ENCODE results near the gene SLC18A2. TPM values are rescaled to one million over a fixed set of nuclear protein-coding genes. Genes with fewer than 3 reads are reported as not detected.

The SLC18A2 gene
- total and polyA plus RNA-seq, 2 of the 8 experiments (the other 6 are each of a cell fraction or from before 2014, with no cell fraction given), result 6.5 to 7.0 TPM

DNA sequence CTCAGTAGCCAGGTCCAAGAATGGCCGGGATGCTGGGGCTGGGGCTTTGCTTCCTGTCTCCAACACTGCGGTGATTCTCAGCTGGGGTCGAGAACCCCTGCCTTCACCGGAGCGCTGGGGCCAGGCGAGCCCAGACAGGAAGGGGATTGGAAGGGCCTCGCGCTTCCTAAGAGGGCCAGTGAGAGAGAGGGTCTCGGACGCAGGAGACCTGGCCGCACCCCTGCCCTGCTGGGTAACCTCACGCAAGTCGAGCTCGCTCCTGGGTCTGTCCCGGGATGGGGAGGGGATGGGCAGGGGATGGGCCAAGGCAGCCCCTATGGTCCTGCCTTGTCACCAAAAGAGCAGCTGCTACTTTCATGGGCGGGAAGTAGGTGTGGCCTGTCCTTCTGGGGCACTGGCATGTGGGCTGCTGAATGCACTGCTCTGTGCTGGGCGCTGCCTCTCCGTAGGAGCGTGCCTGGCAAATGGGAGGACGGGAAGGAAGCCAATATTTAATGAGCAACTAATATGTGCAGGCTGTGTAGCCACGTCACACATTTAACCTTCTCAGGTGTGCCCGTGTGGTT lies 23.6 kb upstream of the SLC18A2 start:
- no peak overlapping the region for H3K9ac ChIP-seq (replicated peaks in 1 of 4; ENCODE audit: extremely low read depth in 1 of 4, low read depth in 3 of 4, low read length in 3 of 4)

More for the DNA sequence above, 23.6 kb upstream of the SLC18A2 start:
- H2AFZ ChIP-seq (ENCODE audit: low read length), result peak overlapping the region; percentile 67
- H2BK20ac ChIP-seq (ENCODE audit: low read length), result peak overlapping the region; percentile 80; the same call in 1 of the 2 replicates
- H3K18ac ChIP-seq (ENCODE audit: extremely low read depth, low read length), result peak overlapping the region; percentile 85
- peak overlapping the region; percentile 72 to 100 for H3K4me2 ChIP-seq (ENCODE audit: insufficient read depth in 1 of 2, low read depth in 2 of 2, low read length in 2 of 2)
- H4K20me1 ChIP-seq (replicated peaks in 1 of 2; ENCODE audit: control insufficient read depth in 1 of 2, insufficient read depth in 2 of 2, low read length in 2 of 2), result peaks cover 0 to 1% of the 10 kb centered on the region in 2 experiments
- H4K5ac ChIP-seq (ENCODE audit: insufficient read length, low read depth, low read length), result peak overlapping the region; percentile 71
- H3K79me2 ChIP-seq (ENCODE audit: control insufficient read depth in 1 of 2, insufficient read depth in 2 of 2, low read length in 2 of 2), result no peaks in the 10 kb centered on the region
- H3K9me3 ChIP-seq (ENCODE audit: insufficient read depth in 2 of 2, low read depth in 1 of 2, low read length in 1 of 2), result 0 out of 4 replicates have a peak, but pooled peaks cover 0 to 3% of the 10 kb centered on the region in 2 experiments
- no peak overlapping the region for H3K14ac ChIP-seq (ENCODE audit: insufficient read length)
- H4K91ac ChIP-seq (replicated peaks; ENCODE audit: insufficient read length, low read length), result no peak overlapping the region
- WGBS, 2 experiments (ENCODE audit: extremely low coverage in 1 of 2, insufficient coverage in 1 of 2, insufficient read length in 1 of 2, insufficient replicate concordance in 2 of 2, low coverage in 1 of 2, low lambda C conversion rate in 2 of 2, missing lambda C conversion rate in 1 of 2), result 20% methylated on average over 22 of the region's 22 CpGs; no CpG with 5 or more reads in 1 of the 2 experiments
- H3K27ac ChIP-seq (ENCODE audit: low read depth, low read length), result no peak overlapping the region
- H3K23ac ChIP-seq (ENCODE audit: insufficient read length), result no peak overlapping the region
- peak overlapping the region; percentile 29 to 81 (median 70) for H3K4me3 ChIP-seq (ENCODE audit: extremely low read depth in 1 of 4, insufficient read depth in 2 of 4, low read depth in 3 of 4, low read length in 4 of 4)
- H3K56ac ChIP-seq (replicated peaks; ENCODE audit: insufficient read length, low read depth, low read length), result peak overlapping the region; percentile 55
- H2BK120ac ChIP-seq (replicated peaks; ENCODE audit: low read depth, low read length), result no peak overlapping the region
- H2BK5ac ChIP-seq (ENCODE audit: low read depth, low read length), result peak overlapping the region; percentile 75; the same call in 1 of the 2 replicates
- TF ChIP-seq RXRA (IDR thresholded peaks at IDR 0.05; ENCODE audit: insufficient read depth, low read depth, low read length) (no peak), ASH2L (IDR thresholded peaks at IDR 0.05; ENCODE audit: low read length) (peak; percentile 33), CTBP2 (IDR thresholded peaks at IDR 0.05; ENCODE audit: borderline replicate concordance, insufficient read depth, insufficient read length, low read length) (no peak), RBBP5 (IDR thresholded peaks at IDR 0.05; ENCODE audit: borderline replicate concordance, low read depth, low read length) (no peak), KDM4A (IDR thresholded peaks at IDR 0.05; ENCODE audit: low read depth, low read length, severe bottlenecking) (peak; percentile 10), RNF2 (IDR thresholded peaks at IDR 0.05; ENCODE audit: borderline replicate concordance, low read depth, low read length, missing control alignments, poor library complexity, severe bottlenecking) (peak; percentile 39), SUZ12 (IDR thresholded peaks at IDR 0.05; ENCODE audit: low read length) (peak; percentile 52; the same call in 1 of the 2 replicates)
- no peak overlapping the region for H3K4ac ChIP-seq (replicated peaks; ENCODE audit: insufficient read length, low read depth, low read length)
- H2AK5ac ChIP-seq (ENCODE audit: low read depth, low read length), result no peak overlapping the region
- peaks cover 0 to 7% (median 7%) of the 10 kb centered on the region in 4 experiments; a peak in 5 of 7 replicates for H3K4me1 ChIP-seq (replicated peaks in 1 of 4; ENCODE audit: control insufficient read depth in 3 of 4, insufficient read depth in 4 of 4, low read length in 3 of 4)
- H2BK12ac ChIP-seq (ENCODE audit: low read depth, low read length), result peak overlapping the region; percentile 75; the same call in 1 of the 2 replicates
- no peaks in the 10 kb centered on the region for H3K79me1 ChIP-seq (ENCODE audit: low read depth, low read length)
- H2BK15ac ChIP-seq (ENCODE audit: low read length), result peak overlapping the region; percentile 92; the same call in 1 of the 2 replicates
- FAIRE-seq (no peak), DNase-seq (ENCODE audit: low read depth in 1 of 2, low spot score in 2 of 2) (peak in 1 of 2 experiments; percentile 73)
- H3K36me3 ChIP-seq (ENCODE audit: control insufficient read depth in 2 of 4, insufficient read depth in 4 of 4, low read length in 3 of 4), result no peaks in the 10 kb centered on the region
- peaks cover 6% of the 10 kb centered on the region for H3K23me2 ChIP-seq (ENCODE audit: low read depth, low read length)
- H4K8ac ChIP-seq (ENCODE audit: extremely low read depth, insufficient read depth, low read length), result peak overlapping the region; percentile 91; the same call in 1 of the 2 replicates
- ChIA-PET POLR2A (ENCODE audit: partially characterized antibody) (interaction anchor here (0.8 to 1.6 kb wide), 4 partner anchors 9 to 92 kb away, joined by 3 read pairs; no protein-coding TSS in a partner anchor), CTCF (ENCODE audit: partially characterized antibody) (interaction anchor here (0.7 to 8.7 kb wide), 66 partner anchors 9 to 1041 kb away, joined by 3 to 118 read pairs (median 6); partner anchors contain the start of gene KCNK18)
- peaks cover 7 to 29% (median 25%) of the 10 kb centered on the region in 4 experiments for H3K27me3 ChIP-seq (replicated peaks in 1 of 4; ENCODE audit: control insufficient read depth in 3 of 4, extremely low read depth in 1 of 4, insufficient read depth in 3 of 4, low read length in 3 of 4)
